HG03442 (cell line): ENCODE data around the gene ITPK1.
"Not testable (repeated sequence)": the region's sequence is repeated elsewhere in the genome, so short reads cannot be mapped to it uniquely, and the experiment has no call there.

Experiments used
- ATAC-seq: cut with Tn5 transposase; IDR thresholded peaks from one replicate; pipeline ENCODE4 v1.9.1; 2021; ENCODE audit warnings: mild to moderate bottlenecking, moderate library complexity; ENCODE audit not compliant: unreplicated experiment

ITPK1 gene

GRCh38 chr14:93062890-93063289, 52.8 kb downstream of the ITPK1 start:
- ATAC-seq, result no peak

GRCh38 chr14:93062013-93062412, 53.7 kb downstream of the ITPK1 start:
- ATAC-seq, result not testable (repeated sequence)

GRCh38 chr14:93061380-93062012, 54.2 kb downstream of the ITPK1 start:
- no peak for ATAC-seq

- no peak for ATAC-seq
These were observed 54.9 kb downstream of the ITPK1 start for GRCh38 chr14:93060841-93061240.

- no peak for ATAC-seq
These were observed 55.7 kb downstream of the ITPK1 start for GRCh38 chr14:93059917-93060545.

- no peak for ATAC-seq
These were observed 56.5 kb downstream of the ITPK1 start for GRCh38 chr14:93059260-93059659.

- no peak for ATAC-seq
These were observed 58.0 kb downstream of the ITPK1 start for GRCh38 chr14:93057586-93058280.

GRCh38 chr14:93056840-93057585, 58.7 kb downstream of the ITPK1 start:
- no peak for ATAC-seq

- ATAC-seq, result no peak
These were observed 59.4 kb downstream of the ITPK1 start for GRCh38 chr14:93056166-93056839.

- ATAC-seq, result no peak
These were observed 60.0 kb downstream of the ITPK1 start for GRCh38 chr14:93055651-93056115.

GRCh38 chr14:93054876-93055275, 60.8 kb downstream of the ITPK1 start:
- no peak for ATAC-seq

GRCh38 chr14:93054006-93054405, 61.7 kb downstream of the ITPK1 start:
- ATAC-seq, result no peak

- ATAC-seq, result no peak
These were observed 63.9 kb downstream of the ITPK1 start for GRCh38 chr14:93051600-93052546.

- no peak for ATAC-seq
These were observed 65.0 kb downstream of the ITPK1 start for GRCh38 chr14:93050761-93051160.

GRCh38 chr14:93049867-93050331, 65.8 kb downstream of the ITPK1 start:
- no peak for ATAC-seq

- no peak for ATAC-seq
These were observed 66.4 kb downstream of the ITPK1 start for GRCh38 chr14:93049315-93049714.

- ATAC-seq, result no peak
These were observed 66.9 kb downstream of the ITPK1 start for GRCh38 chr14:93048843-93049242.

GRCh38 chr14:93047661-93048060, 68.1 kb downstream of the ITPK1 start:
- no peak for ATAC-seq

- ATAC-seq, result no peak
These were observed 68.6 kb downstream of the ITPK1 start for GRCh38 chr14:93047157-93047556.

GRCh38 chr14:93046705-93047050, 69.0 kb downstream of the ITPK1 start:
- no peak for ATAC-seq
